Heart left ventricle (tissue), 13 donors: ENCODE data around the gene NFATC1.

Experiments used
- POLR2A ChIP-seq, 2 donors: fragments of 450-650 bp; IDR thresholded peaks; one replicate each; pipeline ENCODE4 v1.6.1; 2017; ENCODE audit warnings: antibody characterized with exemption in 2 of 2, mild to moderate bottlenecking in 2 of 2, moderate library complexity in 2 of 2
- TF ChIP-seq, protein P1 (sequence below), 12 donors: fragments of 200-600 bp; sonication (generic) in 4 of 12; IDR thresholded peaks; one replicate each; pipeline versions ENCODE4 v1.5.0 to v1.8.0; 2018 to 2022; ENCODE audit warnings: antibody characterized with exemption in 12 of 12, mild to moderate bottlenecking in 5 of 12
- donor health status: ischemic (EF 13 %, LVEDD 7.1; RV severe dilation, severe dysfunction).
- donor health status: DM: no; HTN: yes; CAD: no.
- donor health status: DM: no; HTN: no; CAD: no.
- donor health status: ischemic (EF 25% LVEDD 6.9; RV normal size, moderate dysfunction).
- donor health status: ischemic (EF 25% LVEDD 5.7; RV mildly dilated, moderate dysfunction).
- donor health status: ischemic (EF 35%, LVEDD 5.7; RV mildly dilated, moderate dysfunction).
- donor health status: nonischemic (EF 11% LVEDD 7.7; RV severe dilation, severe dysfunction).
- donor health status: DM: yes; HTN: yes; CAD: no.
- donor health status: PGD.
- donor health status: ischemic (EF 29% LVEDD 5.4; RV normal size, mild dysfunction).
- donor health status: nonischemic (EF 23%, LVEDD 6.1; RV moderate dilation, normal function).

DNA sequence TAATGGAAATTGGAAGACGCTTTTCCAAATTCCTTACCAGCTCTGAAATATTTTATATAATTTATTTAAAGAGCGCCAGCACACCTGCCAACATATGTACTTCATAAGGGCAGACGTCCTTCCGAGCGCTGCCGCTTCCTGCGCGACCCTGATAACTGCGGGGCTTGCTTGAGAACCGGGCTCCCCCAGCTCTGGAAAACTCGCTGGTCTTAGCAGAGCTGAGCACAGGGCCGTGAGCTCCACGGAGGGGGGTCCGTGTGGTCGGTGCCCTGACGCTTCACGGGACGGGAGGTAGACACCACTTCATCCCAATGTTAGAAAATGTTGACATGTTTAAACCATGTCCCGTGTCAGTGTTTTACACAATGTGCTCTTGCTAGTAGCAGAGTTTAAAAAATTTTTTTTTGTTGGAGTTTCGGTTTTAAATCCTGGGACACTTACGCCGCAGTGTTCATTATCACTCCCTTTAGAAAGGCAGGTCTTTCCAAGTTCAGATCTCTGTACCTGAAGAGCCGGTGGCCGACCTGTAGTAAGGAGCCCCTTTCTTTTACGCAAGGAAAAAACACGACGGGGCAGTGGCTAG lies 1.6 kb downstream of the NFATC1 start:
- TF ChIP-seq, protein P1, sequence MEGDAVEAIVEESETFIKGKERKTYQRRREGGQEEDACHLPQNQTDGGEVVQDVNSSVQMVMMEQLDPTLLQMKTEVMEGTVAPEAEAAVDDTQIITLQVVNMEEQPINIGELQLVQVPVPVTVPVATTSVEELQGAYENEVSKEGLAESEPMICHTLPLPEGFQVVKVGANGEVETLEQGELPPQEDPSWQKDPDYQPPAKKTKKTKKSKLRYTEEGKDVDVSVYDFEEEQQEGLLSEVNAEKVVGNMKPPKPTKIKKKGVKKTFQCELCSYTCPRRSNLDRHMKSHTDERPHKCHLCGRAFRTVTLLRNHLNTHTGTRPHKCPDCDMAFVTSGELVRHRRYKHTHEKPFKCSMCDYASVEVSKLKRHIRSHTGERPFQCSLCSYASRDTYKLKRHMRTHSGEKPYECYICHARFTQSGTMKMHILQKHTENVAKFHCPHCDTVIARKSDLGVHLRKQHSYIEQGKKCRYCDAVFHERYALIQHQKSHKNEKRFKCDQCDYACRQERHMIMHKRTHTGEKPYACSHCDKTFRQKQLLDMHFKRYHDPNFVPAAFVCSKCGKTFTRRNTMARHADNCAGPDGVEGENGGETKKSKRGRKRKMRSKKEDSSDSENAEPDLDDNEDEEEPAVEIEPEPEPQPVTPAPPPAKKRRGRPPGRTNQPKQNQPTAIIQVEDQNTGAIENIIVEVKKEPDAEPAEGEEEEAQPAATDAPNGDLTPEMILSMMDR (IDR thresholded peaks at IDR 0.05): no peak
- TF ChIP-seq POLR2A (IDR thresholded peaks at IDR 0.05): no peak
